Subcutaneous abdominal adipose tissue (tissue), 5 donors: ENCODE data around the gene CCDC178.
"Not testable (repeated sequence)": the region's sequence is repeated elsewhere in the genome, so short reads cannot be mapped to it uniquely, and the experiment has no call there.

ENCODE experiments used
- H3K27ac ChIP-seq: one replicate; pipeline ENCODE4 v1.7.0; 2013; ENCODE audit warnings: low read depth, mild to moderate bottlenecking, inconsistent platforms, low read length, moderate library complexity
- H3K27me3 ChIP-seq, 5 donors: one replicate each; pipeline ENCODE4 v1.7.0; 2013; ENCODE audit warnings: low read length in 5 of 5, inconsistent platforms in 1 of 5; ENCODE audit not compliant: control insufficient read depth in 5 of 5, insufficient read depth in 4 of 5
- H3K36me3 ChIP-seq, 5 donors: one replicate each; pipeline ENCODE4 v1.7.0; 2013; ENCODE audit warnings: low read length in 5 of 5; ENCODE audit not compliant: control insufficient read depth in 5 of 5, insufficient read depth in 5 of 5
- H3K4me1 ChIP-seq, 5 donors: one replicate each; pipeline ENCODE4 v1.7.0; 2013; ENCODE audit warnings: low read length in 5 of 5, mild to moderate bottlenecking in 3 of 5, moderate library complexity in 1 of 5; ENCODE audit not compliant: control insufficient read depth in 5 of 5, insufficient read depth in 5 of 5
- H3K4me3 ChIP-seq, 5 donors: one replicate each; pipeline ENCODE4 v1.7.0; 2013; ENCODE audit warnings: low read length in 5 of 5, low read depth in 1 of 5
- H3K9ac ChIP-seq, 5 donors: one replicate each; pipeline ENCODE4 v1.7.0; 2013; ENCODE audit warnings: low read length in 5 of 5, mild to moderate bottlenecking in 4 of 5, moderate library complexity in 3 of 5
- H3K9me3 ChIP-seq, 5 donors: one replicate each; pipeline ENCODE4 v1.7.0; 2013; ENCODE audit warnings: low read length in 5 of 5; ENCODE audit not compliant: control insufficient read depth in 5 of 5
- donor health status: healthy.
- donor health status: healthy.
- donor health status: healthy.
- donor health status: healthy.
- donor health status: healthy.

The CCDC178 gene

DNA sequence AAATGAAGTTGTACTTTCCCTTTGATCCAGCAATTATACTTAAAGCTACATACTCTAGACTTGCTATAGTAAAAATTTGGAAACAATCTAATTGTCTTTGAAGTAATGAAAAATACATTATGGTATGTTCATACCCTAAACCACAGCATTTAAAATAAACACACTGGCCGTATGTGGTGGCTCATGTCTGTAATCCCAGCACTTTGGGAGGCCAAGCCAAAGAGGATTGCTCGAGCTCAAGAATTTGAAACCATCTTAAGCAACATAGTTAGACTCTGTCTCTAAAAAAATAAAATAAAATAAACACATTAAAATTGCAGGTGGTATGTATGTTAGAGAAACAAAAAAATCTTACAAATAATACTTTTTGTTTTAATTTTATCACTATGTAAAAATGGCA lies 459.6 kb downstream of the CCDC178 start:
- no peaks in the 10 kb centered on the region for H3K27me3 ChIP-seq
- no peaks in the 10 kb centered on the region for H3K36me3 ChIP-seq
- H3K9ac ChIP-seq: no peak overlapping the region
- no peaks in the 10 kb centered on the region for H3K4me1 ChIP-seq
- no peaks in the 10 kb centered on the region for H3K9me3 ChIP-seq
- no peak overlapping the region for H3K4me3 ChIP-seq
- H3K27ac ChIP-seq: no peak overlapping the region

DNA sequence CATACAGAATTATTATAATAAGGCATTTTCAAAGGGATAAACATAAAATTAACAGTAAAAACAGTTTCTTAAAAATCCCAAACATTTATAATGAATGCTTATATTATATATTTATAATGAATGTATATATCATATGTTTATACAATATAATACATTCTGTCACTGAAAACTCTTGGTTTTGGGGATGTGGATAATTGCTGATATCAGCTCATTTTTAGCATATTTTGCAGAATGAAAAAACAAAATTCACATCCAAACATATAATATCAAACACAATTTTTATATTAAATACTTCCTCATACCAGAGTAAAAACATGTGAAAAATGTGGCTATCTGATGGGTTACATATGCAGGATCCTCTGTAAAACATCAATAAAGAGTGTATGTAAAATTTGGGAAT lies 465.0 kb downstream of the CCDC178 start:
- Histone ChIP-seq H3K27ac (no peak overlapping the region), H3K27me3 (no peaks in the 10 kb centered on the region), H3K4me1 (no peaks in the 10 kb centered on the region), H3K9ac (no peak overlapping the region), H3K9me3 (no peaks in the 10 kb centered on the region), H3K36me3 (no peaks in the 10 kb centered on the region), H3K4me3 (no peak overlapping the region)

- no peaks in the 10 kb centered on the region for H3K36me3 ChIP-seq
- no peak overlapping the region for H3K4me3 ChIP-seq
- no peaks in the 10 kb centered on the region for H3K4me1 ChIP-seq
- H3K9me3 ChIP-seq: no peaks in the 10 kb centered on the region
- no peaks in the 10 kb centered on the region for H3K27me3 ChIP-seq
- no peak overlapping the region for H3K9ac ChIP-seq
- no peak overlapping the region for H3K27ac ChIP-seq
Measured at GRCh38 chr18:32975163-32975436, 465.4 kb downstream of the CCDC178 start.

DNA sequence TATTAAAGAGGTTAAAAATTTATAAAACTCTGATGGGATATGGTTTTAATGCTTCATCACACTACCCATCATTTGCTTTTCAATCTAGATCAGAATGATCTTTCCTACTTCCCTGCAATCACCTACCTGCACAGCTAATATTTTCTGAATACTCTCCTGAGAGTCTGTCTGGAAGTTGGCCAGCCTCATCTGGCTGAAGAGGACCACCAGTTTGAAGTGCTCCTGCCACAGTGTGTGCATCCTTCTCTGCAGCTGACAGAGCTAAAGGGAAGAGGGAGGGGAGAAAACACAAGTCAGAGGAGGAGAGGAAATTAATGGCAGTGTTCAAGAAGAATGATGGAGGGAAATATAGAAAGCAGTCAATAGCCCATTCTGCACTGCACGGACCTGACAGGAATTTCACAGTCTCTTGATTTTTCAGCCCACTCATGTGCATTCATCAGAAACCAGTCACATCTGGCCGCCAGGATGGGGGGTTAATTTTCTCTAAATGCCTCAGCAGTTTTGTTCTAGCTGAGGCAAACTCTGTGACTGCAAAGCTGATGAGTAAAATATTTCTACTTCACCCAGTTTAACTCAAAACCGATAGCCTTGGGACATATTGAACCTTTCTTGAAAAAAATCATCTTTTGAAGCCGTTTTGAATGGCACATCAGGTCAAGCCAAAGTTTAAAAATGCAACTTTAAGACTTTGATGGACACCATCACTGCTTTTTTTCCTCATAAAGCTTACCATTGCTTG lies 465.9 kb downstream of the CCDC178 start:
- Histone ChIP-seq H3K27ac (no peak overlapping the region), H3K9ac (no peak overlapping the region), H3K4me1 (no peaks in the 10 kb centered on the region), H3K4me3 (no peak overlapping the region), H3K36me3 (no peaks in the 10 kb centered on the region), H3K27me3 (no peaks in the 10 kb centered on the region), H3K9me3 (no peaks in the 10 kb centered on the region)

GRCh38 chr18:32968248-32968647 lies 472.3 kb downstream of the CCDC178 start:
- Histone ChIP-seq H3K9ac (no peak overlapping the region), H3K9me3 (no peaks in the 10 kb centered on the region), H3K27me3 (no peaks in the 10 kb centered on the region), H3K27ac (no peak overlapping the region), H3K4me1 (peaks cover 0 to 10% (median 0%) of the 10 kb centered on the region in 5 donors), H3K36me3 (no peaks in the 10 kb centered on the region), H3K4me3 (no peak overlapping the region)

DNA sequence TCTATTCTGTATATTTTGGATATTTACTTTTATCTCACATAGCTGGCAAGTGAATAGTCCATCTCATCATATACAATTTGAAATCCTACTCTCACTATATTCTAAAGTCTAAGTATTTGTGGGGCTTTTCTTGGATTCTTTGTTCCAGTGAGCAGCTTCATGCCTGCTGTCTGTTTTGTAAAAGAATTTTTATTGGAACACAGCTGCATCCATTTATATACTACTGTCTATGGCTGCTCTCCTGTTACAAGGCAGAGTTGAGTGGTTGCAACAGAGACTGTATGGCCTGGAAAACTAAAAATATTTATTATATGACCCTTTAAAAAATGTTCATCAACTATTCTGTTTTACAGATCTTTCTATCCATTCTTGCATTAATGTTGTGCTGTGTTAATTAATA lies 474.4 kb downstream of the CCDC178 start:
- Histone ChIP-seq H3K27ac (no peak overlapping the region), H3K4me3 (no peak overlapping the region), H3K27me3 (no peaks in the 10 kb centered on the region), H3K4me1 (peaks cover 0 to 10% (median 0%) of the 10 kb centered on the region in 5 donors), H3K9ac (no peak overlapping the region), H3K9me3 (no peaks in the 10 kb centered on the region), H3K36me3 (no peaks in the 10 kb centered on the region)

- Histone ChIP-seq H3K4me3 (no peak overlapping the region), H3K9me3 (no peaks in the 10 kb centered on the region), H3K9ac (no peak overlapping the region), H3K36me3 (no peaks in the 10 kb centered on the region), H3K27me3 (no peaks in the 10 kb centered on the region), H3K27ac (no peak overlapping the region), H3K4me1 (peaks cover 0 to 7% (median 0%) of the 10 kb centered on the region in 5 donors)
Measured at GRCh38 chr18:32961538-32961937, 479.0 kb downstream of the CCDC178 start.

DNA sequence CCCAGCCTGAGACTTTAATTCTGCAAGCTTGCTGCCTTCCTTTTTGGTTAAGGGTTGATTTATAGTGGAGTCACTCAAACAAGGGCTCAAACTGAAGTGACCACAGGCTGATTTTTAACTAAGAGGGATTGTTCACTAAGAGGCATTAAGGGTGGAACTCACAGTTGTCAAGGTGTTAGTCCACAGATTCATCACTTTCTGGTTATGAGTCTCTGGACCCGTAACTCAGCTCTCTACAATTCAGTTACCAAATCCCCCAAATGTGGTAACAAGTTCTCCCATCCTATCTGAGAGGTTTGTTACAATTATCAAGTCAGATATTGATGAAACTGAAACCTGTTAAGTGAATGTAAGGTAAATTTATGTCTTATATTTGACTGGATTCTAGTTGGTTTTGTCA lies 481.8 kb downstream of the CCDC178 start:
- H3K36me3 ChIP-seq: no peaks in the 10 kb centered on the region

GRCh38 chr18:32956591-32957315 lies 483.8 kb downstream of the CCDC178 start:
- Histone ChIP-seq H3K27ac (no peak overlapping the region), H3K9ac (no peak overlapping the region), H3K4me3 (no peak overlapping the region), H3K36me3 (no peaks in the 10 kb centered on the region), H3K9me3 (no peaks in the 10 kb centered on the region), H3K27me3 (no peaks in the 10 kb centered on the region), H3K4me1 (peaks cover 0 to 10% (median 0%) of the 10 kb centered on the region in 5 donors)

More for the DNA sequence above, 481.8 kb downstream of the CCDC178 start:
- Histone ChIP-seq H3K9me3 (no peaks in the 10 kb centered on the region), H3K27ac (no peak overlapping the region), H3K9ac (no peak overlapping the region), H3K4me1 (peaks cover 0 to 10% (median 0%) of the 10 kb centered on the region in 5 donors), H3K4me3 (no peak overlapping the region), H3K27me3 (no peaks in the 10 kb centered on the region)

GRCh38 chr18:32952318-32952717 lies 488.2 kb downstream of the CCDC178 start:
- H3K4me3 ChIP-seq, H3K27me3 ChIP-seq, H3K9ac ChIP-seq, H3K36me3 ChIP-seq, H3K27ac ChIP-seq, H3K9me3 ChIP-seq: not testable (repeated sequence)
- H3K4me1 ChIP-seq: peaks cover 0 to 10% (median 0%) of the 10 kb centered on the region in 5 donors
